ENCODE results near the gene ZNFX1. TPM values are rescaled to one million over a fixed set of nuclear protein-coding genes. Genes with fewer than 3 reads are reported as not detected.

ZNFX1 gene
- total and polyA plus RNA-seq, 4 donors = 10.4 to 59.4 (median 35.5) TPM

DNA sequence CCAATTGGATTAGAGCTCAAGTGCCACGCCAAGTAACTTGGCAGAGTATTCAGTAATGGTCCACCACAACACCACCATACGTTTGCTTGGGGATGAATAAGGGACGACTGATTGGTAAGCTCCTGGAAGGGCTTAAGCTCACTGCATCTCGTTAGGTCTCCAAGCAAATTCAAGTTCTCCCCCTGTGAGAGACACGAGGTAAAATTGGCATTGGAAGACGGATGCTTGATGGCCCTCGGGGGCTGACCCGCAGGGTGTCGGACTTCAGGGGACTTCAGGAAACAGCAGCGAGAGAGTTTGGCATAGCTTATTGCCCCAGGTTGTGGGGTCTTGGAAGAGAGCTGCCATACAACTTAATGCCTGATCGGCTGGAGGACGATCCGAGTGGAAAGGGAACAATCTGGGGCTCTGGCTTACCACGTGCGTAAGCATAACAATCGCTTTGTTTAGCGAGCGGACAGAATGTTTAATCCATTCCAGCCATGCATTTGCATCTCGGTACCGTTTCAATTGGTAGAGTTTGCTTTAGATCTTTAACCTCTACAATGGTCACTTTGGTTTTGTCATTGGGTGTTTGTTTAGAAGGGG is 4.8 kb upstream of the ZNFX1 start:
- Histone ChIP-seq H3K9me3 (ENCODE audit: control insufficient read depth, low read length) (peaks cover 13% of the 10 kb centered on the region), H3K4me1 (ENCODE audit: control insufficient read depth in 1 of 2, insufficient read depth in 2 of 2, low read length in 2 of 2) (peaks cover 0 to 2% of the 10 kb centered on the region in 2 donors)

DNA sequence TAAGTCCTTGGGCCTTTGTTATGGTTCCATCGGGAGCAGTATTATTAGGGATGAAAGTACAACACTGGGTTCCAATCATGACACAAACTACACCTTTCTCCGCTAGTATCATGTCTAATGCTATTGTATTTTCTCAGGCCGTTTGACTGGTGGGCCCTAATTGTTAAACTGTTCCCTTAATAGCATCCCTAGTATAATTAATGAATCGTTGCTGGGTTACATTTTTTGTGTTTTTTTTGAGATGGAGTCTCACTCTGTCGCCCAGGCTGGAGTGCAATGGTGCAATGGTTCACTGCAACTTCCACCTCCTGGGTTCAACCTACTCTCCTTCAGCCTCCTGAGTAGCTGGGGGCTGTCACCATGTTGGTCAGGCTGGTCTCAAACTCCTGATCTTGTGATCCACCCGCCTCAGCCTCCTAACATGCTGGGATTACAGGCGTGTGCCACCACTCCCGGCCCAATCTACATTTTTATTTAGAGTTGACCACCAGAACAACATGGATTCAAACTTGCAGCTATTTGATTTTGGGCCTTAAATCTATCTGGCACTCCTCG is 4.1 kb upstream of the ZNFX1 start:
- DNase-seq = no peak
- H3K4me3 ChIP-seq (ENCODE audit: low read length in 2 of 2) = no peak overlapping the region
- no peaks in the 10 kb centered on the region for H3K27me3 ChIP-seq (ENCODE audit: control insufficient read depth in 1 of 2, insufficient read depth in 2 of 2, low read length in 1 of 2)
- H3K9me3 ChIP-seq (ENCODE audit: control insufficient read depth, low read length) = peaks cover 11% of the 10 kb centered on the region
- no peak overlapping the region for H3K27ac ChIP-seq (ENCODE audit: low read depth in 1 of 2, low read length in 2 of 2)
- H3K4me1 ChIP-seq (ENCODE audit: control insufficient read depth in 1 of 2, insufficient read depth in 2 of 2, low read length in 2 of 2) = peaks cover 0 to 2% of the 10 kb centered on the region in 2 donors
- peaks cover 17 to 27% of the 10 kb centered on the region in 2 donors for H3K36me3 ChIP-seq (ENCODE audit: control insufficient read depth in 1 of 2, insufficient read depth in 2 of 2, low read length in 1 of 2)
- no peak for ATAC-seq (ENCODE audit: low FRiP score)
- intact Hi-C loops (cut with DNase I) = no loop called here
- 77% methylated on average over 9 of the region's 9 CpGs for WGBS, 2 donors

More for the DNA sequence above, 4.8 kb upstream of the ZNFX1 start:
- intact Hi-C loops (cut with DNase I) = no loop called here
- Histone ChIP-seq H3K27ac (ENCODE audit: low read depth in 1 of 2, low read length in 2 of 2) (no peak overlapping the region), H3K36me3 (ENCODE audit: control insufficient read depth in 1 of 2, insufficient read depth in 2 of 2, low read length in 1 of 2) (peaks cover 21 to 27% of the 10 kb centered on the region in 2 donors), H3K4me3 (ENCODE audit: low read length in 2 of 2) (no peak overlapping the region), H3K27me3 (ENCODE audit: control insufficient read depth in 1 of 2, insufficient read depth in 2 of 2, low read length in 1 of 2) (no peaks in the 10 kb centered on the region)
- DNase-seq (no peak), ATAC-seq (ENCODE audit: low FRiP score) (no peak)
- 74 to 75% methylated on average over 20 of the region's 20 CpGs for WGBS, 2 donors

DNA sequence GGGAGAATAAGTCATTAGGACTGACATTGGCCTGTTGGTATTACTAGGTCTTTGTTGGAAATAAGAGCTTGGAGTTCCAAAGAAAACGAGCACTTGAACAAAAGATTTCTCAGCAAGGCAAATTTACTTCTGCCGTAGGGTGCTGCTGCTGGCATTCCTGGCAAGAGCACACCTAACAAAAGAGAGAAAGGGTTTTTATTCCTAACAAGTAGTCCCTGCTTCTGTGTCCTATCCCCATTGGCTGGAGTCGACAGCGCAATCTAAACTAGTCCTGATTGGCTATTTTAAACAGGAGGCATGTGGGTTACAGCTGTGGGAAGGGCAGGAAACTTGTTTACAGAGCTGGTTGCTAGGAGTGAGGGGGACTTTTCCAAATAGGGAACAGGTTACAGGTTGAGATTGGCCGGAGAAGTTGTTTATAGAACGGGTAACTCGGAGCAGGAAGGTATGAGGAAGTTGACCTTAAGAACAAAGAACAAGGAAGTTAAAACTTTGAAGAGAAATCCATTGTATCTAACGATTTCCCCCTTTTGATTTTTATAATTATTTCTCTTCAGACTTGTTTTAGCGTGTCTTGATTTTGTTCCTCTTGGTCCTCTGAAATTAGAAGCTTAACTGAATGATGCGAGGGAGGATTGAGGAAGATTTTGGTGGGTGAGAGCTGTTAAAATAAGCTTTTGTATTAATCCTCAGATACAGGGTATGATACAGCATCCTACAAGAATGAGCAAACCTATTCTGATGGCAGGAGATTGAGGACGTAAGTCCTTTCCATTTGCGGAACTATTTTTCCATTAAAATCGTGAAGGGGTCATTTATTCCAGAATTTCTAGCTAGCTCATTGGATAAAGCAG is 3.4 kb upstream of the ZNFX1 start:
- no peak overlapping the region for H3K4me3 ChIP-seq (ENCODE audit: low read length in 2 of 2)
- intact Hi-C loops (cut with DNase I) = no loop called here
- no peak overlapping the region for H3K27ac ChIP-seq (ENCODE audit: low read depth in 1 of 2, low read length in 2 of 2)
- H3K9me3 ChIP-seq (ENCODE audit: control insufficient read depth, low read length) = peaks cover 4% of the 10 kb centered on the region
- H3K36me3 ChIP-seq (ENCODE audit: control insufficient read depth in 1 of 2, insufficient read depth in 2 of 2, low read length in 1 of 2) = peaks cover 10 to 26% of the 10 kb centered on the region in 2 donors
- H3K27me3 ChIP-seq (ENCODE audit: control insufficient read depth in 1 of 2, insufficient read depth in 2 of 2, low read length in 1 of 2) = no peaks in the 10 kb centered on the region
- 76 to 78% methylated on average over 13 of the region's 13 CpGs for WGBS, 2 donors
- peaks cover 0 to 2% of the 10 kb centered on the region in 2 donors for H3K4me1 ChIP-seq (ENCODE audit: control insufficient read depth in 1 of 2, insufficient read depth in 2 of 2, low read length in 2 of 2)
- no peak for ATAC-seq (ENCODE audit: low FRiP score)
- no peak for DNase-seq

DNA sequence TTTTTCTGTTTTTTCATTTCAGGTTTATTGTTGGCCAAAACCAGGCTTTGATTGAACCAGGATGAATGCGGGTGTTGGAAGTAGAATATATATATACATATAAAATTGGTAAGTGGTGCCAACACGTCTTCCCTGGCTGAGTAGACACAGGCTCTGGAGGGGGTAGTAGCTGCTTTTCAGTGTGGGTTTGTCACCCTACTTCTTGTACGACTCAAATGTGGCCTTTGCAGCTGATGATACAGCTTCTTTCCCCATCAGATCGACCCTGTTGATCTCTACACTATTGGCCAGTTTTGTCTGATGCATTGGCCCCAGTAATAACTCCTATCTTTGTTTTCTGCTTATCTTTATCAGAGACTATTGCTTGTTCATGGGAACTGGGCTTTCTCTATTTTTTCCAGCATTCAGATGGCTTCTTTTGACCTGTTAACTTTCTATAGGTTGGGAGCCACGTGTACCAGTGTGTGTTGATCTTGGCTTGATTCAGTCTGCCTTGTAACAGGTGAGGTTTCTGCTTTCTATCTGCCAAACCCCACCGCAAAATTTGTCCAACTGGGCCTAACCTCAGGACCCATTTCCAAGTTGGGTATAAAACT is 2.7 kb upstream of the ZNFX1 start:
- no peak overlapping the region for H3K27ac ChIP-seq (ENCODE audit: low read depth in 1 of 2, low read length in 2 of 2)
- WGBS, 2 donors = 50 to 57% methylated on average over 6 of the region's 6 CpGs
- intact Hi-C loops (cut with DNase I) = no loop called here
- H3K9me3 ChIP-seq (ENCODE audit: control insufficient read depth, low read length) = peaks cover 2% of the 10 kb centered on the region
- no peak for ATAC-seq (ENCODE audit: low FRiP score)
- H3K27me3 ChIP-seq (ENCODE audit: control insufficient read depth in 1 of 2, insufficient read depth in 2 of 2, low read length in 1 of 2) = no peaks in the 10 kb centered on the region
- DNase-seq = no peak
- H3K36me3 ChIP-seq (ENCODE audit: control insufficient read depth in 1 of 2, insufficient read depth in 2 of 2, low read length in 1 of 2) = peaks cover 8 to 18% of the 10 kb centered on the region in 2 donors
- H3K4me3 ChIP-seq (ENCODE audit: low read length in 2 of 2) = no peak overlapping the region
- H3K4me1 ChIP-seq (ENCODE audit: control insufficient read depth in 1 of 2, insufficient read depth in 2 of 2, low read length in 2 of 2) = peaks cover 0 to 2% of the 10 kb centered on the region in 2 donors

DNA sequence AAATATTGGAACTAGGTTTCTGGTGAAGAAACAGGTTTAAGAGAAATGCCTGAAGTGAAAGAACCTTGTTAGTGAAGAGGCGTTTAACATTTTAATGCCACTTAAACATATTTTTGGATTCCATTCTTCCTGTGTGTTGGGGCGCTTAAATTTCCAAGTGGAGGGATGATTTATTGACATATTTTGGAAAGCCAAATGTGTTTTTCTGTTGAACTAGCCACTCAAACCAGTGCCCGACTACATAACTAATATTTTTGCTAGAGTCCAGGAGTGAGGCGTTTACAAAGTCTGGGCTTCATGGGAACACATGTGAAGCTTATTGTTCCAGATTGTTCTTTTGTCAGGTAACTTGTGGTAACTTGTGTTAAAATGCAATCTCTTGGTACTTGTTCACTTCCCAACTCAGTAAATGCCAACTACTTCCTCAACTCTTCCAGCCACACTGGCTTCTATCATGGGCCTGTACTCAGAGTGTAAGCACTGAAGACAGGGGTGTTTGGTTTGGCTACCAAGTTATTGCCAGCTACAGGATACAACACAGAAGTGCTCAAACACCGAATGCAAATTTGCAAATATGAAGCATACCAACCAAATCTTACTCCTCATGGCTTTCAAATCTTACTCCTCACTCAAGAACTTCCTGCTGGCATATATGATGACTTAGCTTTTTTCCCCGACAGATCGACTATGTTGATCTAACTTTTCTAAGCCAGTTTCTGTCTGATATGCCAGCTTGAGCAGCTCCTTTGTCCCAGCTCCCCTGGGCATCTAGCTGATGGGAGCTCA is 2.0 kb upstream of the ZNFX1 start:
- WGBS, 2 donors = 42 to 47% methylated on average over 7 of the region's 7 CpGs
- intact Hi-C loops (cut with DNase I) = no loop called here
- H3K27me3 ChIP-seq (ENCODE audit: control insufficient read depth in 1 of 2, insufficient read depth in 2 of 2, low read length in 1 of 2) = no peaks in the 10 kb centered on the region
- peaks cover 8 to 16% of the 10 kb centered on the region in 2 donors for H3K36me3 ChIP-seq (ENCODE audit: control insufficient read depth in 1 of 2, insufficient read depth in 2 of 2, low read length in 1 of 2)
- no peak for DNase-seq
- no peaks in the 10 kb centered on the region for H3K9me3 ChIP-seq (ENCODE audit: control insufficient read depth, low read length)
- peaks cover 0 to 2% of the 10 kb centered on the region in 2 donors for H3K4me1 ChIP-seq (ENCODE audit: control insufficient read depth in 1 of 2, insufficient read depth in 2 of 2, low read length in 2 of 2)
- no peak for ATAC-seq (ENCODE audit: low FRiP score)
- H3K4me3 ChIP-seq (ENCODE audit: low read length in 2 of 2) = peak overlapping the region; percentile 64 to 65
- H3K27ac ChIP-seq (ENCODE audit: low read depth in 1 of 2, low read length in 2 of 2) = no peak overlapping the region

DNA sequence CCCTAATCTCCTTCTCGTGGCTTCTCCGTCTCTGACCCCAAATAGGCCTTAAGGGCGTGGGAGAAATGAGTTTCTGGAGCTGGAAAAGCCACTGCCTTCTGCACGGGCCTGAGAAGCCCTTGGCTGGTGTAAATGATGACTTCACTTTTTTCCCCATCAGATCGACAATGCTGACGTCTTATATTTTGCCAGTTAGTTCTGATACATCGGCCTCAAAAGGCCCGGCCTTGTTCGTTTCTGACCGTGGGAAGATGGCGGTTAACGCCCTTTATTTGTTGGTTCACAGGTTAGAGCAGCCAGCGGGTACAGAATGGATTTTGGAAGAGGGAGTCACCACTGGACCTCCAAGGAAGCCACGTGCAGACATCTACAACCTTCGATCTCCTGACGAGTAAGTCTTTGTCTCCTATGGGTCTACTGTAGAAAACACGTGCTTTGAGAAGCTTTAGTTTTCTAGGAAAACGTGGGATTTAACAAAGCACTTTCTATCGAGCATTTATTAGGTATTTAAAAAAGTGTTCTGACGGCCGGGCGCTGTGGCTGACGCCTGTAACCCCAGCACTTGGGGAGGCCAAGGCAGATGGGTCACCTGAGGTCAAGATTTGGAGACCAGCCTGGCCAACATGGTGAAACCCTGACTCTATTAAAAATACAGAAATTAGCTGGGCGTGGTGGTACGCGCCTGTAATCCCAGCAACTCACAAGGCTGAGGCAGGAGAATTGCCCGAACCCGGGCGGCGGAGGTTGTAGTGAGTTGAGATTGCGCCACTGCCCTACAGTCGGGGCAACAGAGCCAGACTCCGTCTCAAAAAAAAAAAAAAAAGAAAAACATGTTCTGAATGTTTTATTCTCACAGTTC is 1.2 kb upstream of the ZNFX1 start:
- H3K4me1 ChIP-seq (ENCODE audit: control insufficient read depth in 1 of 2, insufficient read depth in 2 of 2, low read length in 2 of 2) = peaks cover 0 to 2% of the 10 kb centered on the region in 2 donors
- intact Hi-C loops (cut with DNase I) = no loop called here

DNA sequence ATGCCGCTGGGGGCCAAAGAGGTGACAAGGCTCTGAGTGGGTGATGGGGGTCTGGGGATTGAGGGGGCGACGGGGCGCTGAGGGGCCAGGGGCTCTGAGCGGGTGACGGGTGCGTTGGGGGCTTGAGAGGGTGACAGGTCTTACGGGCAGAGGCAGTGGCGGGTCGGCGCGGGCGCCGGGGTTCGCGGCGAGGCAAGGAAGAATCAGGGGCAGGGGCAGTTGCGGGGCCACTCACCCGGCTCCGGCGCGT is 146 bp downstream of the ZNFX1 start:
- WGBS, 2 donors = 0 to 1% methylated on average over 19 to 22 of the region's 22 CpGs
- Histone ChIP-seq H3K4me1 (ENCODE audit: control insufficient read depth in 1 of 2, insufficient read depth in 2 of 2, low read length in 2 of 2) (no peaks in the 10 kb centered on the region), H3K36me3 (ENCODE audit: control insufficient read depth in 1 of 2, insufficient read depth in 2 of 2, low read length in 1 of 2) (peaks cover 6 to 8% of the 10 kb centered on the region in 2 donors)

More for the DNA sequence above, 1.2 kb upstream of the ZNFX1 start:
- Histone ChIP-seq H3K27ac (ENCODE audit: low read depth in 1 of 2, low read length in 2 of 2) (peak overlapping the region in 1 of 2 donors; percentile 70), H3K27me3 (ENCODE audit: control insufficient read depth in 1 of 2, insufficient read depth in 2 of 2, low read length in 1 of 2) (no peaks in the 10 kb centered on the region), H3K36me3 (ENCODE audit: control insufficient read depth in 1 of 2, insufficient read depth in 2 of 2, low read length in 1 of 2) (peaks cover 8 to 14% of the 10 kb centered on the region in 2 donors), H3K9me3 (ENCODE audit: control insufficient read depth, low read length) (no peaks in the 10 kb centered on the region), H3K4me3 (ENCODE audit: low read length in 2 of 2) (peak overlapping the region; percentile 64 to 65)
- 12 to 15% methylated on average over 32 to 33 of the region's 33 CpGs for WGBS, 2 donors
- DNase-seq (no peak), ATAC-seq (ENCODE audit: low FRiP score) (no peak)

More for the DNA sequence above, 146 bp downstream of the ZNFX1 start:
- peak overlapping the region; percentile 30 to 70 for H3K27ac ChIP-seq (ENCODE audit: low read depth in 1 of 2, low read length in 2 of 2)
- intact Hi-C loops (cut with DNase I) = no loop called here
- H3K9me3 ChIP-seq (ENCODE audit: control insufficient read depth, low read length) = no peaks in the 10 kb centered on the region
- no peak for ATAC-seq (ENCODE audit: low FRiP score)
- H3K27me3 ChIP-seq (ENCODE audit: control insufficient read depth in 1 of 2, insufficient read depth in 2 of 2, low read length in 1 of 2) = no peaks in the 10 kb centered on the region
- H3K4me3 ChIP-seq (ENCODE audit: low read length in 2 of 2) = peak overlapping the region; percentile 48 to 65
- no peak for DNase-seq

All from aorta (tissue), 5 donors.